GM21619 (cell line): ENCODE data around the gene CASP6.
"Not testable (repeated sequence)": the region's sequence is repeated elsewhere in the genome, so short reads cannot be mapped to it uniquely, and the experiment has no call there.

Source experiments
- ATAC-seq: cut with Tn5 transposase; IDR thresholded peaks from one replicate; pipeline ENCODE4 v1.9.1; 2021; ENCODE audit not compliant: unreplicated experiment

Gene CASP6

GRCh38 chr4:109721033-109721432, 17.8 kb upstream of the CASP6 start:
- ATAC-seq, result no peak

GRCh38 chr4:109719604-109720003, 16.4 kb upstream of the CASP6 start:
- no peak for ATAC-seq

- no peak for ATAC-seq
Measured at GRCh38 chr4:109718759-109719158, 15.5 kb upstream of the CASP6 start.

DNA sequence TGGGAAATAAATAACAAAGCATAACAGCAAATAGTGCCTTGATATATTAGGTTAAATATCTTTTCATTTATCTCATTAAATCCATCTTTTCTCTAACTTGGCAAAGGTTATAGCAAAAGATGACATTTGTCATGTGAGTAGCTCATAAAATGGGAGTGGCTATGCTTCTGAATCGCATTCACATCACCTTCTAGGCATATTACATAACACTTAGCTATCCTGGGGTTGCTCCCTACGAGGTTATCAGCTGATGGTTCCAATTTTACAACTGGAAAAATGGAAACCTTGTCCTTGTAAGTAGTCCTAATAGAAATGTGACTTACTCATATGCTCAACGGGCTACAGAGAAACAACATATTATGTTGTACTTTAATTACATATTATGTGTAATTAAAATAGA, 10.3 kb upstream of the CASP6 start:
- ATAC-seq, result no peak

DNA sequence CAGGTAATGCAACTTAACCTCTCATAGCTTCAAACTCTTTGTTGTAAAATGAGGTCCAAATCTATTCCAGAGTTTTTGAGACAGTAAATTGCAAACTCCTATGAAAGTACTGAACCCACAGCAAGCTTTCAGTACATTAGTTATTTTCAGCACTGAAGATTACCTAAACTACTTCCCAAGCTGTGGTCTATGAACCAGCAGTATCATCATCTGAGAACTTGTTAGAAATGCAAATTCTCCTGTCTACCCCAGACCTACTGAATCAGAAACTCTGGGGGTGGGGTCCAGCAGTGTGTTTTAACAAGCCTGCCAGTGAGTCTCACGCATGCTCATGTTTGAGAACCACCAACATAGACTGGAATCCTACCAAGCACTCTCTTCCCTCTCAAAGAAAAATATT, 5.7 kb upstream of the CASP6 start:
- peak; percentile 89 for ATAC-seq

DNA sequence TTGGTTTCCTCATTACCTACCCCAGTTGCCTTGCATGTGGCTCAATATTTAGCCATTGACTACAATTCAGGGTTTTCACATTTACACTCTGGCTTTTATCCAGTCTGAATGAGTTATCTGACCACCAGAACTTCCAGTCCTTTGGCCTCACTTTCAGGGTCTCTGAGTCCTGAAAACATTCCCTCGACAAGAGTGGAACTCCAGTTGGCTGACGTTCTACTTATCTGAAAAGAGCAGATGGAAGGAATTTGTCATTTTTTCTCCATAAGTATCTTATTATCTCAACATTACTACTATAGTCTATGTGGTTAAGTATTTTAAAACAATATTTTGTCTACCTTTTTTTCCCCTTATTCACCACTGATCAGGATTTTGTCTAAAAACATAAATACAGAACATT, 5.2 kb upstream of the CASP6 start:
- ATAC-seq, result no peak

- ATAC-seq, result no peak
Measured at GRCh38 chr4:109703664-109704361, 568 bp upstream of the CASP6 start.

- ATAC-seq, result no peak
Measured at GRCh38 chr4:109701566-109702410, 1.5 kb downstream of the CASP6 start.

- ATAC-seq, result no peak
Measured at GRCh38 chr4:109699553-109700225, 3.6 kb downstream of the CASP6 start.

DNA sequence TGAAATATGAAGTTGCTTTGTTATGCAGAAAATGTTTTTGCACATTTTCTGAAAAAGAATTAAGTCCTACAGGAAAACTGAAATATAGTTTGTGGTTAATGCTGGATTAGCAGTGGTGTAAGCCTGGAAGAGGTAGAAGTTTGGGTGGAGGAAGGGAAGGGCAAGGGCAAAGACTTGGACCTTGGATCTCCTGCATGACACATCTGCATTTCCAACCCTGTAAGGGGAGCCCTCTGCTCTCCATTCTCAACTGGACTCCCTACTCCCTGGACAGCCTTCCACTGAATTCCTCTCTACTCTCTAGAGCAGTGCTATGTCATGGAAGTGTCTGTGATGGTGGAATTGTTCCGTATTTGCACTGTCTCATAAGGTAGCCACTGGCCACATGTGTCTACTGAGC, 4.6 kb downstream of the CASP6 start:
- no peak for ATAC-seq

- ATAC-seq, result no peak
Measured at GRCh38 chr4:109691411-109691920, 11.8 kb downstream of the CASP6 start.

DNA sequence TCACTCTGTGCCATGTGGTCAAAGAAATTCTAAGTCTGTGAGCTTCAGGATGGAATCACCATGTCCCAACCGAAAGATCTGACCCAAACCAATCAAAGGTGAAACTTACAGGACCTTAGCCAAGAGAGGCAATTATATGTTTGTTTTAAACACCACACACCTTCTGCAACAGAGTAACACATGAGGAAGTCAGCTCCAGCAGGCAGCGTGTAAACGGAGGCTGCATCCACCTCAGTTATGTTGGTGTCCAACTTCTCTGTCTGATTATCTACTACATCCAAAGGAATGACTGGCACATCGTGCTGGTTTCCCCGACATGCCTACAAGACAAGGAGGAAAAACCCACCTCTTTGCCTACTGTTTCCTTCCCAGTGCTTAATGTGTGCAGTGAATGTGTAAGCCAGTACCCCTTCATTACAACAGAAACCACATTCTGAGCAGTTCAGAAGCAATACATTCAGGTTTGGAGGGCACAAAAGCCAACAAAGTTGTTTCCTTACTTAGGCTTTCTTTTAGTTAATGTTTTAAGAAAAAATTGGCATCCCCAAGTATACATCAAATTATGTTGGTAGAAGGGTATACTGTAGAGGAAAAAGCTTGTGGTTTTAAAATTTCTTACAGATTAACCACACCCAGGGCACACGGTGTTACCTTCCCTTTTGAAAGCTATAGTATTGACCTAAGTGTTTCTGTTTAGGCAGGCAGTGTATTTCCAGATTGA, 12.4 kb downstream of the CASP6 start:
- peak; percentile 97 for ATAC-seq

GRCh38 chr4:109684727-109685126, 18.5 kb downstream of the CASP6 start:
- ATAC-seq, result no peak

GRCh38 chr4:109683621-109684253, 19.5 kb downstream of the CASP6 start:
- no peak for ATAC-seq

DNA sequence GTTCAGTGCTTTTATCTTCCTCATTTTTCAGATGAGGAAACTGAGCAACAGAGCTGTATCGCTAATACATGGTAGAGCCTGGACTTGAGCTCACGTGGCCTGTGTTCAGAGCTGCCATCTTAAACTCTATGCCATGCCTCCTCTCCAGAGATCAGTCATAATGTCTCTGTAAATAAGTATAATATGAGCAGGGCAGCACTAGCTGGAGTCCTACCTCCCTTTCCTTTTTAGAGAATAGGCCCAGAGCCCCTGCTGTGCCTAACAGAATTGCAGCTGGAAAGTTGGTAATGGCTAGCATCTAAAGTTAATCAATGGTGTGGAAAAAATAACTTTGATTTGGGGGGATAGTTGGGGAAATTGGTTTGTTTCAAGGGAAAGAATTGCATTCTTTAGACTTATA, 20.4 kb downstream of the CASP6 start:
- no peak for ATAC-seq

GRCh38 chr4:109678925-109679324, 24.3 kb downstream of the CASP6 start:
- not testable (repeated sequence) for ATAC-seq

- not testable (repeated sequence) for ATAC-seq
Measured at GRCh38 chr4:109678472-109678871, 24.8 kb downstream of the CASP6 start.

DNA sequence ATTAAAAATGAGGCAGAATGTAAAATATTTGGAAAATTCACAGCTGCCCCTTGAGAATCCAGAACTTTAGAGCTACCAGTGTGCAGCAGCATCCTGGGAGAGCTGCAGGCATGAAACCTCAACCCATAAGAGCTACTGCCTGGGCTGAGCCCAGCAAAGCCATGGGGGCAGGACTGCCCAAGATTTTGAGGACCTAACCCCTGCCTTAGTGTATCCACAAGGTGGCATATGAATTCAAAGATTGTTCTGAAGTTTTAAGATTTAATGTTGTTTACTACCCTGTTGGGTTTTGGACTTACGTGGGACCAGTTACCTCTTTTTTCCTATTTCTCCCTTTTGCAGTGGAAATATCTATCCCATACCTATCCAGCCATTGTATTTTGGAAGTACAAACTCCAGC, 26.4 kb downstream of the CASP6 start:
- no peak for ATAC-seq

- ATAC-seq, result no peak
Measured at GRCh38 chr4:109675843-109676242, 27.4 kb downstream of the CASP6 start.

- ATAC-seq, result no peak
Measured at GRCh38 chr4:109675181-109675580, 28.1 kb downstream of the CASP6 start.

DNA sequence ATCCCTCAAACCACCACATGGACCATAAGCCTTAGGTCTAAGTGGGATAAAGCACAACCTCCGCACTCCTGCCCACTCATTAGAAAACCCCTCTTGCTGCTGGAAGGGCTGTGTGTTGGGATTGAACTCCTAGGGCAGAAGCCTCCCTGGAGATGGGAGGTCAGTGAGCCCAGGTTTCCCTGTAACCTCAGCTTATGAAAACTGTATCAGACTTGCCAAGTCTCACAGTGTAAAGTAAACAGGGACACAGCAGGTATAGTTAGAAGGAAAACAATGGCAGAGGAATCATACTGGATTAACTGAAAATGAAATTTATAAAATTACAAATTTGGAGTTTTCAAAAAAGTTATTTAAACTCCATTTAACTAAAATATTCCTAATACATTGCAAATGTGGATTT, 29.9 kb downstream of the CASP6 start:
- ATAC-seq, result no peak
